KOPT-K1 (cell line): ENCODE results near the gene ANKS1B.

Experiments used
- H3K27ac ChIP-seq: fragments of 200-600 bp; sonication (generic); 2 replicates; pipeline ENCODE4 v1.5.1; 2016; ENCODE audit warnings: antibody characterized with exemption, mild to moderate bottlenecking, low read depth, low read length; ENCODE audit not compliant: poor library complexity, severe bottlenecking
- H3K36me3 ChIP-seq: fragments of 200-600 bp; sonication (generic); 2 replicates; pipeline ENCODE4 v1.5.1; 2017; ENCODE audit warnings: antibody characterized with exemption, mild to moderate bottlenecking, low read length, moderate library complexity; ENCODE audit not compliant: insufficient read depth
- H3K9me3 ChIP-seq: fragments of 200-600 bp; sonication (generic); 2 replicates; pipeline ENCODE4 v1.5.1; 2017; ENCODE audit warnings: antibody characterized with exemption, low read length, mild to moderate bottlenecking; ENCODE audit not compliant: insufficient read depth, poor library complexity, severe bottlenecking

Gene ANKS1B

GRCh38 chr12:98724384-98725155 lies 1260.2 kb downstream of the ANKS1B start:
- Histone ChIP-seq H3K9me3 (no peaks in the 10 kb centered on the region), H3K27ac (no peak overlapping the region), H3K36me3 (peaks cover 15% of the 10 kb centered on the region)

DNA sequence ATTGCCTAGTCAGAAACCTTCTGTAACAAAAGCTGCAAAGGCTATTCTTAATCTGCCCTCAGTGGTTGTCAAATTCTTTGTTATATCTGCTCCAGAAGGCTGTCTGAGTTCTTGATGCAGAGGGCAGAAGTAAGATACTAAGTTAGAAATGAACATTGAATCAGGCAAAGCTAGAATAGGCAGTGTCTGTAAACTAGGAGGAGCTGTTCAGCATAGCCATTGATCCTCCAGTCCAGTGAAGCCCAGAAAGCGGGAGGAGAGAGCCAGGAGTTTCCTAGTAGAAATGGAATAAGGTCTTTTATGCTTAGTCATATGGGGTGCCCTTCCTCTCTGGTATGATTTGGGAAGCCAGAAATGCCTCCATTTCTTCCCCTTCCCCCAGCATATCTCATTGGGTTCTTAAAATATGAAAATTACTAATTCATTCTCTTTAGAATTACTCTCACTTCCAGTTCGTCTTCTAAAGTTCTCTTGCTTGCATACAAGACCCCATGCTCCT lies 1263.5 kb downstream of the ANKS1B start:
- H3K9me3 ChIP-seq, result no peaks in the 10 kb centered on the region
- peaks cover 7% of the 10 kb centered on the region; the same call in 1 of the 2 replicates for H3K36me3 ChIP-seq
- no peak overlapping the region for H3K27ac ChIP-seq

DNA sequence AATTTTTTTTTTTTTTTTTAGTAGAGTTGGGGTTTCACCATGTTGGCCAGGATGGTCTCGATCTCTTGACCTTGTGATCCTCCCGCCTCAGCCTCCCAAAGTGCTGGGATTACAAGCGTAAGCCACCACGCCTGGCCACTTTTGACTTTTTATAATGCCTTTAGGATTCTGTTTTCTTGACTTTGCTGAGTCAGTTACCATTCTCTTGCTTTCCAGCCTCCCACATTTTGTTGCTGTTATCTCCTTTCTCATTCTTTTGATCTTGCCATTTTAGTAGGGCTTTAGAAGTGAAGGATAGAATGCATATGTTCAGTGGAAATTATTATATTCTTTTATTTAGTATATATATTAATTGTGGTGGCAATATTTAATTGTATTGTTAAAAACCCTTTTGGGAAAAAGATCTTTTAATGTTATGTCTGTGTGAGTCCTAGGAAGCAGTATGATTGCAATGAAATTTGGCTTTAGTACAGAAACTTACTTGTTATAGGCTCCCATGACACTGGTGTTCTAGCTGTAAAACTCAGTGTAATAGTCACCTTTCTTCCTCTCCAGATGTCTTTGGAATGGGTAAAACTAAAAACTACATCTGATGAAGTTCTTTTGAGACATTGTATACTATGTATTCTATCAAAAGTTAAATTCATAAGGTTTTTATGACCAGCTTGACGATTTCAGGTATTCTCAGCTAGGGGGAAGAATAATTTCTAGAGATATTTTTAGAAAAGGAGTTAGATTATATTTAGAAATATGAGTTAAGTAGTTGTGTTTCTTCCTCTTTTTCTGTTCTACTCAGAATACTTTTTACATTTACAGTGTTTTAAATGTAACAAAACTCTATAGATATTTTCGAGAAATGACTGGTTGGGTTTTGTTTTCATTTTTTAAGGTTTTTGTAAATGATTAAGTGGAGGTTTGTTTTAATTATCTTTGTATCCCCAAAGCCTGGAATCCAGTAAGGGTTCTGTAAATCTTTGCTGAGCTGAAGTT lies 1264.9 kb downstream of the ANKS1B start:
- H3K36me3 ChIP-seq, result no peaks in the 10 kb centered on the region; the same call in 1 of the 2 replicates
- H3K9me3 ChIP-seq, result no peaks in the 10 kb centered on the region
- H3K27ac ChIP-seq, result no peak overlapping the region

DNA sequence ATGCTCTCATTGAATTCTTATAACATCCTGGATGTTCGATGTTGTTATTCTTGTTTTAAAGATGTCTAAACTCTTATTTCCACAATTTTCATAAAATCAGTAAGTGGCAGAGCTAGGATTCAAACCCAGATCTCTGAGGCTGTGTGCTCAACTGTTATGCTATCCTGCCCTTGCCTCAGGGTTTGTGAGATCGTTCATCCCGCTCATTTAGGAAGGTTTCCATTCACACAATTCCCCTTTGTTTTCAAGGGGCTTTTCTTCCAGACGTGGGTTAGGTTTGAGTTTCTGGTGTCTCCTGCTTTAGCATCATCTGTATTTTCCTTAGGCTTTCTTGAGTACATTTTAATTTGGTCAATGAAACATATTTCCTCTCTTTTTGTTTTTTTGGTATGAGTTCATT lies 1270.3 kb downstream of the ANKS1B start:
- Histone ChIP-seq H3K9me3 (no peaks in the 10 kb centered on the region), H3K27ac (no peak overlapping the region)

DNA sequence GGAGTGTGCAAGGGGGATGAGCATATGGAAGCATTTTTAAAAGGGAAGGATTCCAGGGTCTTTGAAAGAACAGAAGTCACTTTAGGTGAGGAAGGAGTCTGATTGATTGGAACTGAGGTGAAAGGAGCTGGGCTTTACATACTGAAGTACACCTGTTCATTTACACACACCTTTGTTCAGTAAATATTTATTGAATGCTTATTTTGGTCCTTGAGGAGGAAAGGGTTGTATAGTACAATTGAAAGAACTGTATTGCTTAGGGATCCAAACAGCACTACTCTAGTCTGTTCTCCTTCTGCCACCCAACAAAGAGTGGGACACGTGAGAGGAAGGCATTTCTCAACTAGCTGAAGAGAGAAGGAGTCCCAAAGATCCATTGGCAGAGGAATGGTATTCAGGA lies 1275.7 kb downstream of the ANKS1B start:
- Histone ChIP-seq H3K27ac (no peak overlapping the region), H3K9me3 (no peaks in the 10 kb centered on the region), H3K36me3 (peaks cover 21% of the 10 kb centered on the region)

More for the DNA sequence above, 1270.3 kb downstream of the ANKS1B start:
- peaks cover 14% of the 10 kb centered on the region for H3K36me3 ChIP-seq

GRCh38 chr12:98701166-98701565 lies 1283.6 kb downstream of the ANKS1B start:
- Histone ChIP-seq H3K27ac (no peak overlapping the region), H3K36me3 (peaks cover 14% of the 10 kb centered on the region; the same call in 1 of the 2 replicates), H3K9me3 (no peaks in the 10 kb centered on the region)

- peaks cover 14% of the 10 kb centered on the region; the same call in 1 of the 2 replicates for H3K36me3 ChIP-seq
- no peaks in the 10 kb centered on the region for H3K9me3 ChIP-seq
- H3K27ac ChIP-seq, result no peak overlapping the region
These were observed 1285.2 kb downstream of the ANKS1B start for GRCh38 chr12:98699586-98699985.

DNA sequence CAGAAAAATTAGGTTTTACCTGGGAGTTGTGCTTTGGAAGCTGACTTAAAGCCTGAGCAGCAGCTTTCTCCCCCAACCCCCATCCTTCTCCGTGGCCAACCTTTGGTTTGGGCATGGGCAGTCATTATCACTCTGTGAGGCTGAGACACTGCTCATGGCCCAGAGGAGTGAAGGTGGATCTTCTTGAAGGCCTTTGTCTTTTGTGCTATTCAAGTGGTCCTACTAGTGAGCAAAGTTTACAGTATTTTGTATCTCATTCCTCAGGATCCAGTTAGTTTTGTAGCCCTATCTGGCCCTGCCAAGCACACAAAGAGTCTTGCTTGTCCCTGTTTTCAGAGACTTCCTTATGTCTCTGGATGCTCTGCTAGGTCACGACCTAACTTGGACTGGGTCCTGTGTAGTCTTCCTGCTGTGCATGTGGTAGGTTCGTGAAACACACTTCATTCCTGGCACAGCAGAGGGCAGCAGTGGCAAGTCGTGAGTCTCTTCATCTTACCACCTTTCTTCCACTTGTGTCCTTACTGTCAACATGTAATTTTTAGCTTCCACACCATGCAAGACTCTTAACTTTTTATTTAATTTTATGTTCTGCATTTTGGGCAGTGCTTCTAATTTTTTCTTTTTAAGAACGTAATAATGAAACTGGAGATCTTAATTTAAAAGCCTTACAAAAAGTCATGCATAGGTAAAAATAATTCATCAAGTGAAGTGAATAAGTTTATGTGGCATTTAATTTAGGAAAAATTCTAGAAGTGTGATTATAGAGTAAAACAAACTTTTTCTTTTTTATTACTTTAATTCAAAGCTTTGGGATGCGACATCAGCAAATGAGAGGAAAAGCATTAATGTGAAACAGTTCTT lies 1285.9 kb downstream of the ANKS1B start:
- Histone ChIP-seq H3K9me3 (no peaks in the 10 kb centered on the region), H3K36me3 (peaks cover 14% of the 10 kb centered on the region; the same call in 1 of the 2 replicates), H3K27ac (no peak overlapping the region)

- Histone ChIP-seq H3K36me3 (peaks cover 14% of the 10 kb centered on the region; the same call in 1 of the 2 replicates), H3K9me3 (no peaks in the 10 kb centered on the region), H3K27ac (no peak overlapping the region)
These were observed 1287.5 kb downstream of the ANKS1B start for GRCh38 chr12:98697209-98697608.

GRCh38 chr12:98696036-98696646 lies 1288.6 kb downstream of the ANKS1B start:
- Histone ChIP-seq H3K9me3 (no peaks in the 10 kb centered on the region), H3K27ac (no peak overlapping the region), H3K36me3 (peaks cover 14% of the 10 kb centered on the region; the same call in 1 of the 2 replicates)

DNA sequence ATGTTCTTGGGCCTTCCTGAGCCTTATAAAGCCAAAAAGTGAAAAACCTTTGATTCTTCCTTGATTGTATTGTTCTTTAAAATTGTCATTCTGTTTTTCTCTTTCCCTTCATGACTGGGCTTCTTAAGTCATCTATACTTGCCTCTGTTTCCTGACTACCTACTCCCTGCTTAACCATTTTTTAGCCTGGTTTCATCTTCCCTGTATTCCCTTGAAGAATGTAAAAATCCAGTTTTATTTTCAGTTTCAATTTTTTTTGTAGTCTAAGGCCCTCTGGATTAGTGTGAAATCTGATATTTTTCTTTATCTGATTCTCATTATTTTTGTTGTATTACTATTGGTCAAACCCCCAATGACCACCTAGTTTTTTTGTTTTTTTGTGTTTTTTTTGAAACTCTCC lies 1293.4 kb downstream of the ANKS1B start:
- Histone ChIP-seq H3K27ac (no peak overlapping the region), H3K36me3 (peaks cover 9% of the 10 kb centered on the region; the same call in 1 of the 2 replicates), H3K9me3 (no peaks in the 10 kb centered on the region)

DNA sequence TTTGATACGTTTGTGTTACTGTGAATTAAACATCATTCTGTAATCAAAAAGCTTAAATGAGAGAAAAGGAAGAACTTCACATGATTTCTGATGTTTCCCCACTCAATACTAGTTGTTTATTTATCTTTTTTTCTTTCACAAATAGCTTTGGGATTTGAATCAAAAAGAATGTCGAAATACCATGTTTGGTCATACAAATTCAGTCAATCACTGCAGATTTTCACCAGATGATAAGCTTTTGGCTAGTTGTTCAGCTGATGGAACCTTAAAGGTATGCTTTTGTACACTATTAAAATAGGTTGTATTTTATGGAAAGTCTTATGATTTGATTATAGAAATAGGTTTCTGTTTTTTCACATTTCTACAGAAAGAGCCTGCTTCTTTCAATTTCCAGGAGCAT lies 1298.1 kb downstream of the ANKS1B start:
- H3K36me3 ChIP-seq, result peaks cover 34% of the 10 kb centered on the region
- no peak overlapping the region for H3K27ac ChIP-seq
- no peaks in the 10 kb centered on the region for H3K9me3 ChIP-seq
